Suppressor macrophage treated with lipopolysaccharide for 4 hours (primary cell): Measurements from ENCODE around the gene FCGBP.
"Not testable (repeated sequence)": the region's sequence is repeated elsewhere in the genome, so short reads cannot be mapped to it uniquely, and the experiment has no call there.

Source experiments
- DNase-seq: peaks from one replicate; pipeline ENCODE4 v3.0.0-alpha.2; 2020

The FCGBP gene

DNA sequence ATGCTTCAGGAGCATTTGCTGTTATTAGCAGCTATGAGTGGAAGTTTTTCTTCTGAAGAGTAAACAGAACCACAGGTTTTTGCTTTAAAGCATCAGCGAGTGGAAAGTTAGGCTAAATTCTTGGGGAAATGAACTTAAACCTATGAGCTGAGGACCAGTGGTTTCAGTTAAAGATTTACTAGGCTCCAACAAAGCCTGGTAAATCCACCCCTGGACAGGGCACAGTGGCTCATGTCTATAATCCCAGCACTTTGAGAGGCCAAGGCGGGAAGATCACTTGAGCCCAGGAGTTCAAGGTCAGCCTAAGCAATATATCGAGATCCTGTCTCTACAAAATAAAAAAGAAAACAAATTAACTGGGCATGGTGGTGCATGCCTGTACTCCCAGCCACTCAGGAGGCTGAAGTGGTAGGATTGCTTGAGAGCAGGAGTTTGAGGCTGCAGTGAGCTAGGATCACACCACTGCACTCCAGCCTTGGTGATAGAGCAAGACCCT is 46.9 kb downstream of the FCGBP start:
- not testable (repeated sequence) for DNase-seq

DNA sequence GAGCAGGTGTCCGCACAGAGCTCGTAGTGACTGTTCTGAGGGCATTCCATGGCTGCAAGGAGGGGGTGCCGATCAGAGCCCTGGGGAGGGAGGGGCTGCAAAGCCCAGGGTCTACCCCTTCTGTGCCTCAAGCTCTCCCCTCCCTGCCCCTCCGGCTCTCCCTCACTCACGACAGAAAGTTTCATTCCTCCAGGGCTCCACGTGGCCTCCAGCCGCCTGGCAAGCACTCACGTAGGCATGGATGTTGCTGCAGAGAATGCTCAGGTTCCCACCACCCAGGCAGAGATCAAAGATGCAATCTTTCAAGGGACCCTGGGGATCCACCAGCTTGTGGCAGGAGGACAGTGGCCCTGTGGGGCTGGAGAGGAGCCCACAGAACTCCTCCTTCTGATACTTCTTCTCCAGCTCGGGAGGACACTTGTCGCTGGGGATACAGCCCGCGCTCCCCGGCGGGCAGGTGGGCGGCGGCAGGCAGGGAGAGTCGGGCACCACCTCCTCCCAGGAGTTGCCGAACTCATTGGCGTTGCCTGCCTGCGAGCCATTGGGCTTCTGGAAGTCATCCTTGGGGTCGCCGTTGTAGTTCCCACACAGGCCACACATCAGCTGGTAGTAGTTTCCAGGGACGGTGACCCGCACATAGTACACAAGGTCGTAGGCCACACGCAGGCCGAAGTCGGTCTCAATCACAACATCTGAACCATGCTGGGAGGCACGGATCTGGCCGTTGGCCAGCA is 48.4 kb downstream of the FCGBP start:
- not testable (repeated sequence) for DNase-seq

DNA sequence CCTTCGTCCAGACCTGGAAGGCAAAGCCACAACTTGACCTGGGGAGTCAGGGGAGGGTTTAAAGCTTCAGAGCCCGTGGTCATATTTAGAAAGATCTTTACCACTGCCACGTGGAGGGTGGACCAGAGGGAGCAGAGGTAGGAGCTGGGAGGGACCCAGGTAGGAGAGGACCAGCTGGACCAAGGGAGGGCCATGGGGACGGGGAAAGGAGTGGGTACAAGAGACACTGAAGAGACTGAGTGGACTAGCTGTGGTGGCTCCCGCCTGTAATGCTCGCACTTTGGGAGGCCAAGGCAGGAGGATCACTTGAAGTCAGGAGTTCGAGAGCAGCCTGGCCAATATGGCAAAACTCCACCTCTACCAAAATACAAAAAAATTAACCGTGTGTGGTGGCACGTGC is 49.7 kb downstream of the FCGBP start:
- not testable (repeated sequence) for DNase-seq
